Measurements from ENCODE around the gene SYNPO2. TPM values are rescaled to one million over a fixed set of nuclear protein-coding genes. Genes with fewer than 3 reads are reported as not detected.

The SYNPO2 gene
- total and polyA plus RNA-seq, 2 of the 8 experiments (the other 6 are each of a cell fraction or from before 2014, with no cell fraction given): 0.50 to 4.2 TPM

DNA sequence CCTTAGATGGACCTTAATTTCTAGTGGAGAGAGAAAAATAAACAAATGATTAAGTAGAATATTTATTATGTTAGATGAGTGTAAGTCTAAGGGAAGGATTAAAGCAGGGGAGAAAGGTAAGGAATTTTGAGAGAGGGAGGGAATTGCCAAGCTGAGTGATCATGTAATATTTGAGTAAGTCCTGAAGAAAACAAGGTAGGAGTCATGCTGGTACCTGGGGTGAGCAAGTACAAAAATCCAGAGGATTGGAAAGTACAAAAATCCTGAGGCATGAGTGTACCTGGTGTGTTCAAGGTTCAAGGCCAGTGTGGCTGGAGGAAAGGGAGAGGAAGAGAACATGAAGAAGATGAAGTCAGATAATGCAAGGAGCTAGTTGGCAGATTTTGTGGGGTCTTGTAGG, 159.8 kb downstream of the SYNPO2 start:
- no peak overlapping the region for H4K91ac ChIP-seq (replicated peaks; ENCODE audit: insufficient read length, low read length)
- no peak overlapping the region for H2BK20ac ChIP-seq (ENCODE audit: low read length)
- no peak overlapping the region for H2BK15ac ChIP-seq (ENCODE audit: low read length)
- no peaks in the 10 kb centered on the region for H3K4me1 ChIP-seq (replicated peaks in 1 of 4; ENCODE audit: control insufficient read depth in 3 of 4, insufficient read depth in 4 of 4, low read length in 3 of 4)
- H3K9me3 ChIP-seq (ENCODE audit: insufficient read depth in 2 of 2, low read depth in 1 of 2, low read length in 1 of 2): no peaks in the 10 kb centered on the region
- DNase-seq (ENCODE audit: low read depth in 1 of 2, low spot score in 2 of 2): no peak
- H3K23ac ChIP-seq (ENCODE audit: insufficient read length): no peak overlapping the region
- H3K79me1 ChIP-seq (ENCODE audit: low read depth, low read length): no peaks in the 10 kb centered on the region
- H2BK12ac ChIP-seq (ENCODE audit: low read depth, low read length): no peak overlapping the region
- ChIA-PET POLR2A (ENCODE audit: partially characterized antibody) (no interaction called here), CTCF (ENCODE audit: partially characterized antibody) (interaction anchor here (2.6 kb wide), 1 partner anchor 8 kb away, joined by 16 read pairs; no protein-coding TSS in a partner anchor)
- no peak overlapping the region for H4K5ac ChIP-seq (ENCODE audit: insufficient read length, low read depth, low read length)
- H3K4ac ChIP-seq (replicated peaks; ENCODE audit: insufficient read length, low read depth, low read length): no peak overlapping the region
- no peak for FAIRE-seq
- H4K20me1 ChIP-seq (replicated peaks in 1 of 2; ENCODE audit: control insufficient read depth in 1 of 2, insufficient read depth in 2 of 2, low read length in 2 of 2): no peaks in the 10 kb centered on the region
- H3K79me2 ChIP-seq (ENCODE audit: control insufficient read depth in 1 of 2, insufficient read depth in 2 of 2, low read length in 2 of 2): no peaks in the 10 kb centered on the region
- TF ChIP-seq SP4 (IDR thresholded peaks at IDR 0.05; ENCODE audit: low read length) (no peak), EGR1 (IDR thresholded peaks at IDR 0.05; ENCODE audit: borderline replicate concordance, low read depth, low read length) (no peak), JUN (IDR thresholded peaks at IDR 0.05; ENCODE audit: low read depth, low read length) (no peak), SIRT6 (IDR thresholded peaks at IDR 0.05; ENCODE audit: low read length) (no peak), POU5F1 (IDR thresholded peaks at IDR 0.05; ENCODE audit: low read depth, low read length) (no peak), SIX5 (IDR thresholded peaks at IDR 0.05; ENCODE audit: low read depth, low read length) (no peak), HDAC6 (IDR thresholded peaks at IDR 0.05; ENCODE audit: low read depth, low read length) (no peak), HDAC2 (IDR thresholded peaks at IDR 0.05; ENCODE audit: borderline replicate concordance in 1 of 2, low read depth in 2 of 2, low read length in 2 of 2) (no peak), SP1 (IDR thresholded peaks at IDR 0.05; ENCODE audit: low read depth, low read length) (no peak), RXRA (IDR thresholded peaks at IDR 0.05; ENCODE audit: insufficient read depth, low read depth, low read length) (no peak), RAD21 (IDR thresholded peaks at IDR 0.05 in 1 of 2, conservative IDR thresholded peaks at IDR 0.05 in 1 of 2; ENCODE audit: low read depth in 2 of 2, low read length in 2 of 2) (no peak), YY1 (IDR thresholded peaks at IDR 0.05; ENCODE audit: low read depth, low read length) (no peak), CHD2 (IDR thresholded peaks at IDR 0.05; ENCODE audit: low read length) (no peak)
- TF ChIP-seq, protein P1, sequence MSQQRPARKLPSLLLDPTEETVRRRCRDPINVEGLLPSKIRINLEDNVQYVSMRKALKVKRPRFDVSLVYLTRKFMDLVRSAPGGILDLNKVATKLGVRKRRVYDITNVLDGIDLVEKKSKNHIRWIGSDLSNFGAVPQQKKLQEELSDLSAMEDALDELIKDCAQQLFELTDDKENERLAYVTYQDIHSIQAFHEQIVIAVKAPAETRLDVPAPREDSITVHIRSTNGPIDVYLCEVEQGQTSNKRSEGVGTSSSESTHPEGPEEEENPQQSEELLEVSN (IDR thresholded peaks at IDR 0.05): no peak
- no peak overlapping the region for H4K8ac ChIP-seq (ENCODE audit: extremely low read depth, insufficient read depth, low read length)
- no peaks in the 10 kb centered on the region for H3K27me3 ChIP-seq (replicated peaks in 1 of 4; ENCODE audit: control insufficient read depth in 3 of 4, extremely low read depth in 1 of 4, insufficient read depth in 3 of 4, low read length in 3 of 4)
- no peak overlapping the region for H2BK120ac ChIP-seq (replicated peaks; ENCODE audit: low read depth, low read length)
- H2AK5ac ChIP-seq (ENCODE audit: low read depth, low read length): no peak overlapping the region
- H3K4me3 ChIP-seq (ENCODE audit: extremely low read depth in 1 of 4, insufficient read depth in 2 of 4, low read depth in 3 of 4, low read length in 4 of 4): no peak overlapping the region
- H3K27ac ChIP-seq (ENCODE audit: low read depth, low read length): no peak overlapping the region
- H2BK5ac ChIP-seq (ENCODE audit: low read depth, low read length): no peak overlapping the region
- no peaks in the 10 kb centered on the region for H3K23me2 ChIP-seq (ENCODE audit: low read depth, low read length)
- H3K4me2 ChIP-seq (ENCODE audit: insufficient read depth in 1 of 2, low read depth in 2 of 2, low read length in 2 of 2): no peak overlapping the region
- H3K9ac ChIP-seq (replicated peaks in 1 of 4; ENCODE audit: extremely low read depth in 1 of 4, low read depth in 3 of 4, low read length in 3 of 4): no peak overlapping the region
- no peak overlapping the region for H3K56ac ChIP-seq (replicated peaks; ENCODE audit: insufficient read length, low read depth, low read length)
- H3K14ac ChIP-seq (ENCODE audit: insufficient read length): no peak overlapping the region
- no peak overlapping the region for H3K18ac ChIP-seq (ENCODE audit: extremely low read depth, low read length)
- H3K36me3 ChIP-seq (ENCODE audit: control insufficient read depth in 2 of 4, insufficient read depth in 4 of 4, low read length in 3 of 4): no peaks in the 10 kb centered on the region
- no peak overlapping the region for H2AFZ ChIP-seq (ENCODE audit: low read length)

All from H1 (cell line).